Inflammatory macrophage (primary cell): Measurements from ENCODE around the gene NRARP.
"Not testable (repeated sequence)": the region's sequence is repeated elsewhere in the genome, so short reads cannot be mapped to it uniquely, and the experiment has no call there.

Experiments
- DNase-seq, 2 donors: peaks; one replicate each; pipeline ENCODE4 v3.0.0-alpha.2; 2020 to 2022

Gene NRARP

GRCh38 chr9:137275588-137276472, 26.2 kb downstream of the NRARP start:
- DNase-seq: peak in 1 of 2 donors; percentile 20

GRCh38 chr9:137275203-137275587, 26.9 kb downstream of the NRARP start:
- DNase-seq: no peak

- DNase-seq: no peak
Measured at GRCh38 chr9:137273611-137274320, 28.3 kb downstream of the NRARP start.

GRCh38 chr9:137273095-137273490, 29.0 kb downstream of the NRARP start:
- DNase-seq: no peak

GRCh38 chr9:137272241-137273094, 29.6 kb downstream of the NRARP start:
- DNase-seq: no peak

- no peak for DNase-seq
Measured at GRCh38 chr9:137271696-137272076, 30.4 kb downstream of the NRARP start.

- no peak for DNase-seq
Measured at GRCh38 chr9:137270929-137271695, 31.0 kb downstream of the NRARP start.

- no peak for DNase-seq
Measured at GRCh38 chr9:137269231-137269772, 32.8 kb downstream of the NRARP start.

- DNase-seq: no peak
Measured at GRCh38 chr9:137268538-137269201, 33.4 kb downstream of the NRARP start.

GRCh38 chr9:137267933-137268355, 34.1 kb downstream of the NRARP start:
- no peak for DNase-seq

- no peak for DNase-seq
Measured at GRCh38 chr9:137266585-137267453, 35.3 kb downstream of the NRARP start.

GRCh38 chr9:137266162-137266527, 35.9 kb downstream of the NRARP start:
- no peak for DNase-seq

GRCh38 chr9:137265496-137266161, 36.4 kb downstream of the NRARP start:
- no peak for DNase-seq

- no peak for DNase-seq
Measured at GRCh38 chr9:137264067-137264466, 38.0 kb downstream of the NRARP start.

- no peak for DNase-seq
Measured at GRCh38 chr9:137263506-137263905, 38.6 kb downstream of the NRARP start.

GRCh38 chr9:137262909-137263285, 39.2 kb downstream of the NRARP start:
- no peak for DNase-seq

- not testable (repeated sequence) for DNase-seq
Measured at GRCh38 chr9:137262173-137262908, 39.7 kb downstream of the NRARP start.

GRCh38 chr9:137256856-137257255, 45.2 kb downstream of the NRARP start:
- DNase-seq: no peak

- DNase-seq: no peak
Measured at GRCh38 chr9:137256362-137256761, 45.7 kb downstream of the NRARP start.
